DOHH2 (cell line): ENCODE data around the gene AKT2.

Experiments
- H3F3A ChIP-seq: fragments of 200-600 bp; sonication (generic), shearing (Covaris generic); 2 replicates; pipeline ENCODE4 v1.6.0; 2016; ENCODE audit warnings: antibody characterized with exemption, mild to moderate bottlenecking; ENCODE audit not compliant: control insufficient read depth, insufficient read depth
- H3K27ac ChIP-seq: fragments of 200-600 bp; sonication (generic); 2 replicates; pipeline ENCODE4 v1.5.1; 2014; ENCODE audit warnings: low read depth, mild to moderate bottlenecking, low read length, moderate library complexity
- H3K27me3 ChIP-seq: fragments of 200-600 bp; sonication (generic); 2 replicates; pipeline ENCODE4 v1.6.1; 2014; ENCODE audit warnings: mild to moderate bottlenecking, low read length, mixed read lengths; ENCODE audit not compliant: control insufficient read depth
- H3K36me3 ChIP-seq: fragments of 200-600 bp; sonication (generic); 2 replicates; pipeline ENCODE4 v1.6.1; 2014; ENCODE audit warnings: mild to moderate bottlenecking, low read length, moderate library complexity, mixed read lengths; ENCODE audit not compliant: control insufficient read depth
- H3K4me1 ChIP-seq: fragments of 200-600 bp; sonication (generic); 2 replicates; pipeline ENCODE4 v1.6.1; 2014; ENCODE audit warnings: mild to moderate bottlenecking, low read length, mixed read lengths; ENCODE audit not compliant: control insufficient read depth
- H3K4me2 ChIP-seq: fragments of 200-600 bp; sonication (generic); 2 replicates; pipeline ENCODE4 v1.6.0; 2014; ENCODE audit warnings: mild to moderate bottlenecking, low read length, moderate library complexity
- H3K4me3 ChIP-seq: fragments of 200-600 bp; sonication (generic); 2 replicates; pipeline ENCODE4 v1.5.1; 2014; ENCODE audit warnings: mild to moderate bottlenecking, low read length, mixed read lengths
- H3K79me2 ChIP-seq: fragments of 200-600 bp; sonication (generic); 2 replicates; pipeline ENCODE4 v1.6.1; 2014; ENCODE audit warnings: mild to moderate bottlenecking, low read length, mixed read lengths; ENCODE audit not compliant: control insufficient read depth
- H3K9me2 ChIP-seq: fragments of 200-600 bp; sonication (generic); replicated peaks from 2 replicates; pipeline ENCODE4 v1.6.1; 2014; ENCODE audit warnings: mild to moderate bottlenecking, low read length, mixed read lengths; ENCODE audit not compliant: control insufficient read depth
- H3K9me3 ChIP-seq: fragments of 200-600 bp; sonication (generic); 2 replicates; pipeline ENCODE4 v1.6.1; 2014; ENCODE audit warnings: antibody characterized with exemption, low read length, mixed read lengths; ENCODE audit not compliant: control insufficient read depth, insufficient read depth
- H4K20me1 ChIP-seq: fragments of 200-600 bp; sonication (generic); 2 replicates; pipeline ENCODE4 v1.6.0; 2014; ENCODE audit warnings: low read depth, mild to moderate bottlenecking, antibody characterized with exemption, low read length, moderate library complexity; ENCODE audit not compliant: control insufficient read depth, insufficient read depth
- CTCF ChIP-seq: fragments of 200-600 bp; sonication (generic); IDR thresholded peaks from one replicate; pipeline ENCODE4 v1.5.1; 2014; ENCODE audit warnings: antibody characterized with exemption, mild to moderate bottlenecking, low read depth, low read length; ENCODE audit not compliant: poor library complexity, severe bottlenecking
- EZH2phosphoT487 ChIP-seq: fragments of 200-600 bp; sonication (generic); IDR thresholded peaks from 2 replicates; pipeline ENCODE4 v1.6.1; 2017; ENCODE audit warnings: borderline replicate concordance, mild to moderate bottlenecking, antibody characterized with exemption, low read length, moderate library complexity, mixed read lengths

AKT2 gene

GRCh38 chr19:40320558-40320935 is 35.4 kb upstream of the AKT2 start:
- TF ChIP-seq EZH2phosphoT487, result no peak
- no peak for TF ChIP-seq CTCF
- no peaks in the 10 kb centered on the region for H3K79me2 ChIP-seq
- H3K9me2 ChIP-seq, result no peaks in the 10 kb centered on the region
- no peak overlapping the region for H3K27ac ChIP-seq
- no peak overlapping the region for H3K4me3 ChIP-seq
- H3K36me3 ChIP-seq, result peaks cover 59% of the 10 kb centered on the region
- H4K20me1 ChIP-seq, result no peaks in the 10 kb centered on the region
- H3F3A ChIP-seq, result no peaks in the 10 kb centered on the region
- no peaks in the 10 kb centered on the region for H3K27me3 ChIP-seq
- no peaks in the 10 kb centered on the region for H3K4me1 ChIP-seq
- H3K9me3 ChIP-seq, result no peaks in the 10 kb centered on the region
- no peak overlapping the region for H3K4me2 ChIP-seq

GRCh38 chr19:40317338-40317737 is 32.2 kb upstream of the AKT2 start:
- Histone ChIP-seq H4K20me1 (no peaks in the 10 kb centered on the region), H3K9me3 (no peaks in the 10 kb centered on the region), H3K4me2 (no peak overlapping the region), H3K36me3 (peaks cover 32% of the 10 kb centered on the region), H3K79me2 (no peaks in the 10 kb centered on the region), H3K9me2 (no peaks in the 10 kb centered on the region), H3K4me3 (no peak overlapping the region), H3K27ac (no peak overlapping the region), H3F3A (no peaks in the 10 kb centered on the region), H3K4me1 (peaks cover 7% of the 10 kb centered on the region), H3K27me3 (no peaks in the 10 kb centered on the region)
- no peak for TF ChIP-seq EZH2phosphoT487

GRCh38 chr19:40315812-40316470 is 30.8 kb upstream of the AKT2 start:
- H3K79me2 ChIP-seq, result no peaks in the 10 kb centered on the region
- peaks cover 19% of the 10 kb centered on the region for H3K36me3 ChIP-seq
- H3K27me3 ChIP-seq, result no peaks in the 10 kb centered on the region
- no peak overlapping the region for H3K4me2 ChIP-seq
- no peaks in the 10 kb centered on the region for H3K9me3 ChIP-seq
- no peaks in the 10 kb centered on the region for H4K20me1 ChIP-seq
- no peaks in the 10 kb centered on the region for H3K9me2 ChIP-seq
- no peak overlapping the region for H3K4me3 ChIP-seq
- no peaks in the 10 kb centered on the region for H3F3A ChIP-seq
- TF ChIP-seq CTCF (no peak), EZH2phosphoT487 (no peak)
- H3K4me1 ChIP-seq, result peaks cover 7% of the 10 kb centered on the region
- H3K27ac ChIP-seq, result no peak overlapping the region

- no peak overlapping the region for H3K4me2 ChIP-seq
- no peaks in the 10 kb centered on the region for H3K27me3 ChIP-seq
- H3K79me2 ChIP-seq, result no peaks in the 10 kb centered on the region
- H3K27ac ChIP-seq, result no peak overlapping the region
- no peaks in the 10 kb centered on the region for H4K20me1 ChIP-seq
- H3K4me1 ChIP-seq, result peaks cover 7% of the 10 kb centered on the region
- peaks cover 13% of the 10 kb centered on the region for H3K36me3 ChIP-seq
- TF ChIP-seq EZH2phosphoT487 (no peak), CTCF (no peak)
- no peaks in the 10 kb centered on the region for H3K9me2 ChIP-seq
- no peaks in the 10 kb centered on the region for H3F3A ChIP-seq
- H3K4me3 ChIP-seq, result no peak overlapping the region
- no peaks in the 10 kb centered on the region for H3K9me3 ChIP-seq
Measured at GRCh38 chr19:40314656-40315055, 29.5 kb upstream of the AKT2 start.
